ENCODE results near the gene DOCK4. TPM values are rescaled to one million over a fixed set of nuclear protein-coding genes. Genes with fewer than 3 reads are reported as not detected.

DOCK4 gene
- total and polyA plus RNA-seq, 10 of the 15 experiments (the other 5 are each of a cell fraction or from before 2014, with no cell fraction given): 0.03 to 0.73 (median 0.38) TPM

DNA sequence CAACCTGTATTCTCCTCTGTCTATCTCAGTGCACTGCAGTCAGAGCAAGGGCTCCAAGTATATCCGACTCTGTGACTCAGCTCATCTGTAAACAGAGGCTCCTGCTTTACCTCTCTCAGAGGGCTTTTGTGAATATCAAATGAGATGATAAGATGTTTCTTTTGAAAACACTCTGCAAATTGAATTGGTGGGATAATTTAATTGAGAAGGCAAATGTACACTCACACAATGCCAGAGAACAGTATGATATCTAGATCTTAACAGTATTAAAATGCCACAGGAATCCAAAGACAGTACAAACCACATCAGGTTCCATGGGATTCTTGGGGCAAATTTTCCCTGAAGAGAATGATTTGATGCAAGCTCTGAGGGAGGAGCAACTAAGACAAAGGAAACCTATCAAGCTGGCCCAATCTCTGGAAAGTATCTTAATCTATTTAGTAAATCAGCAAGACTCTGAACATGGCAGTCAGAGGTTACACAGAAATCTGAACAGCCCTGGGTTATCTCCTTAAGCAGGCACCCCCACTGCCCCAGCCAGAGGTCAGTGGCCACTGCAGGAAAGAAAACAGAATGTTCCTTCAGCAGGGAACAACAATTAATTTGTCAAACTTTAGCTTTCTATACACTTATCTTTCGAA, 45.9 kb downstream of the DOCK4 start:
- WGBS (ENCODE audit: insufficient coverage, insufficient replicate concordance, low lambda C conversion rate, missing lambda C conversion rate): 65% methylated on average over 2 of the region's 2 CpGs
- Histone ChIP-seq H3K9ac (ENCODE audit: control insufficient read depth, insufficient read depth, low read length) (no peak overlapping the region), H3K27ac (ENCODE audit: control insufficient read depth, insufficient read depth) (no peak overlapping the region), H3K4me2 (ENCODE audit: control insufficient read depth, insufficient read depth) (no peak overlapping the region), H3K4me1 (ENCODE audit: control insufficient read depth, insufficient read depth, low read length) (no peaks in the 10 kb centered on the region), H4K20me1 (ENCODE audit: control insufficient read depth, insufficient read depth) (no peaks in the 10 kb centered on the region), H2AFZ (ENCODE audit: control insufficient read depth, low read depth, low read length) (no peak overlapping the region), H3K36me3 (ENCODE audit: control insufficient read depth in 2 of 2, insufficient read depth in 2 of 2, low read length in 1 of 2) (no peaks in the 10 kb centered on the region), H3K9me3 (replicated peaks; ENCODE audit: control insufficient read depth, insufficient read depth, low read length) (no peaks in the 10 kb centered on the region), H3K79me2 (ENCODE audit: control insufficient read depth, insufficient read depth, low read length) (no peaks in the 10 kb centered on the region), H3K27me3 (replicated peaks in 1 of 2; ENCODE audit: control insufficient read depth in 2 of 2, insufficient read depth in 2 of 2, low read length in 1 of 2) (no peaks in the 10 kb centered on the region), H3K4me3 (no peak overlapping the region)
- POLR2A ChIA-PET: no interaction called here
- CTCF ChIA-PET: no interaction called here
- DNase-seq (ENCODE audit: low read depth, low spot score) (no peak), ATAC-seq (no peak), FAIRE-seq (no peak)
- BruUV-seq (replicated peaks): no TSS peak
- in situ Hi-C loops (cut with MboI) (no loop called here), intact Hi-C loops (cut with micrococcal nuclease; ENCODE audit: unreplicated experiment) (no loop called here)
- RAD21 ChIA-PET (ENCODE audit: unreplicated experiment): no interaction called here
- SMC1A ChIA-PET (ENCODE audit: uncharacterized antibody, unreplicated experiment): no interaction called here
- TF ChIP-seq FOS (IDR thresholded peaks at IDR 0.05; ENCODE audit: borderline replicate concordance, extremely low read depth, insufficient read length) (no peak), SIN3A (IDR thresholded peaks at IDR 0.05; ENCODE audit: low read depth, low read length) (no peak), GATAD2B (conservative IDR thresholded peaks at IDR 0.05; ENCODE audit: low read depth) (no peak), CHD2 (IDR thresholded peaks at IDR 0.05; ENCODE audit: borderline replicate concordance, low read depth, low read length) (no peak), CREB1 (IDR thresholded peaks at IDR 0.05; ENCODE audit: low read depth) (no peak), SMAD5 (IDR thresholded peaks at IDR 0.05; ENCODE audit: low read depth) (no peak), BCL11A (IDR thresholded peaks at IDR 0.05; ENCODE audit: low read depth, low read length) (no peak), MTA3 (IDR thresholded peaks at IDR 0.05; ENCODE audit: borderline replicate concordance, low read length) (no peak), DPF2 (IDR thresholded peaks at IDR 0.05) (no peak), NFYB (IDR thresholded peaks at IDR 0.05; ENCODE audit: insufficient read depth, low read depth, low read length) (no peak), EZH2 (IDR thresholded peaks at IDR 0.05; ENCODE audit: borderline replicate concordance, control insufficient read depth, low read depth, low read length) (no peak)
- TF ChIP-seq, protein P1, sequence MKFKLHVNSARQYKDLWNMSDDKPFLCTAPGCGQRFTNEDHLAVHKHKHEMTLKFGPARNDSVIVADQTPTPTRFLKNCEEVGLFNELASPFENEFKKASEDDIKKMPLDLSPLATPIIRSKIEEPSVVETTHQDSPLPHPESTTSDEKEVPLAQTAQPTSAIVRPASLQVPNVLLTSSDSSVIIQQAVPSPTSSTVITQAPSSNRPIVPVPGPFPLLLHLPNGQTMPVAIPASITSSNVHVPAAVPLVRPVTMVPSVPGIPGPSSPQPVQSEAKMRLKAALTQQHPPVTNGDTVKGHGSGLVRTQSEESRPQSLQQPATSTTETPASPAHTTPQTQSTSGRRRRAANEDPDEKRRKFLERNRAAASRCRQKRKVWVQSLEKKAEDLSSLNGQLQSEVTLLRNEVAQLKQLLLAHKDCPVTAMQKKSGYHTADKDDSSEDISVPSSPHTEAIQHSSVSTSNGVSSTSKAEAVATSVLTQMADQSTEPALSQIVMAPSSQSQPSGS (IDR thresholded peaks at IDR 0.05; ENCODE audit: low read length): no peak
- TF ChIP-seq, protein P2, sequence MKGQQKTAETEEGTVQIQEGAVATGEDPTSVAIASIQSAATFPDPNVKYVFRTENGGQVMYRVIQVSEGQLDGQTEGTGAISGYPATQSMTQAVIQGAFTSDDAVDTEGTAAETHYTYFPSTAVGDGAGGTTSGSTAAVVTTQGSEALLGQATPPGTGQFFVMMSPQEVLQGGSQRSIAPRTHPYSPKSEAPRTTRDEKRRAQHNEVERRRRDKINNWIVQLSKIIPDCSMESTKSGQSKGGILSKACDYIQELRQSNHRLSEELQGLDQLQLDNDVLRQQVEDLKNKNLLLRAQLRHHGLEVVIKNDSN (IDR thresholded peaks at IDR 0.05; ENCODE audit: borderline replicate concordance, extremely low read length, insufficient read depth, low read depth, low read length): no peak
- TF ChIP-seq, protein P3, sequence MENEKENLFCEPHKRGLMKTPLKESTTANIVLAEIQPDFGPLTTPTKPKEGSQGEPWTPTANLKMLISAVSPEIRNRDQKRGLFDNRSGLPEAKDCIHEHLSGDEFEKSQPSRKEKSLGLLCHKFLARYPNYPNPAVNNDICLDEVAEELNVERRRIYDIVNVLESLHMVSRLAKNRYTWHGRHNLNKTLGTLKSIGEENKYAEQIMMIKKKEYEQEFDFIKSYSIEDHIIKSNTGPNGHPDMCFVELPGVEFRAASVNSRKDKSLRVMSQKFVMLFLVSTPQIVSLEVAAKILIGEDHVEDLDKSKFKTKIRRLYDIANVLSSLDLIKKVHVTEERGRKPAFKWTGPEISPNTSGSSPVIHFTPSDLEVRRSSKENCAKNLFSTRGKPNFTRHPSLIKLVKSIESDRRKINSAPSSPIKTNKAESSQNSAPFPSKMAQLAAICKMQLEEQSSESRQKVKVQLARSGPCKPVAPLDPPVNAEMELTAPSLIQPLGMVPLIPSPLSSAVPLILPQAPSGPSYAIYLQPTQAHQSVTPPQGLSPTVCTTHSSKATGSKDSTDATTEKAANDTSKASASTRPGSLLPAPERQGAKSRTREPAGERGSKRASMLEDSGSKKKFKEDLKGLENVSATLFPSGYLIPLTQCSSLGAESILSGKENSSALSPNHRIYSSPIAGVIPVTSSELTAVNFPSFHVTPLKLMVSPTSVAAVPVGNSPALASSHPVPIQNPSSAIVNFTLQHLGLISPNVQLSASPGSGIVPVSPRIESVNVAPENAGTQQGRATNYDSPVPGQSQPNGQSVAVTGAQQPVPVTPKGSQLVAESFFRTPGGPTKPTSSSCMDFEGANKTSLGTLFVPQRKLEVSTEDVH (IDR thresholded peaks at IDR 0.05; ENCODE audit: low read depth, partially characterized antibody): no peak
- TF ChIP-seq, protein P4, sequence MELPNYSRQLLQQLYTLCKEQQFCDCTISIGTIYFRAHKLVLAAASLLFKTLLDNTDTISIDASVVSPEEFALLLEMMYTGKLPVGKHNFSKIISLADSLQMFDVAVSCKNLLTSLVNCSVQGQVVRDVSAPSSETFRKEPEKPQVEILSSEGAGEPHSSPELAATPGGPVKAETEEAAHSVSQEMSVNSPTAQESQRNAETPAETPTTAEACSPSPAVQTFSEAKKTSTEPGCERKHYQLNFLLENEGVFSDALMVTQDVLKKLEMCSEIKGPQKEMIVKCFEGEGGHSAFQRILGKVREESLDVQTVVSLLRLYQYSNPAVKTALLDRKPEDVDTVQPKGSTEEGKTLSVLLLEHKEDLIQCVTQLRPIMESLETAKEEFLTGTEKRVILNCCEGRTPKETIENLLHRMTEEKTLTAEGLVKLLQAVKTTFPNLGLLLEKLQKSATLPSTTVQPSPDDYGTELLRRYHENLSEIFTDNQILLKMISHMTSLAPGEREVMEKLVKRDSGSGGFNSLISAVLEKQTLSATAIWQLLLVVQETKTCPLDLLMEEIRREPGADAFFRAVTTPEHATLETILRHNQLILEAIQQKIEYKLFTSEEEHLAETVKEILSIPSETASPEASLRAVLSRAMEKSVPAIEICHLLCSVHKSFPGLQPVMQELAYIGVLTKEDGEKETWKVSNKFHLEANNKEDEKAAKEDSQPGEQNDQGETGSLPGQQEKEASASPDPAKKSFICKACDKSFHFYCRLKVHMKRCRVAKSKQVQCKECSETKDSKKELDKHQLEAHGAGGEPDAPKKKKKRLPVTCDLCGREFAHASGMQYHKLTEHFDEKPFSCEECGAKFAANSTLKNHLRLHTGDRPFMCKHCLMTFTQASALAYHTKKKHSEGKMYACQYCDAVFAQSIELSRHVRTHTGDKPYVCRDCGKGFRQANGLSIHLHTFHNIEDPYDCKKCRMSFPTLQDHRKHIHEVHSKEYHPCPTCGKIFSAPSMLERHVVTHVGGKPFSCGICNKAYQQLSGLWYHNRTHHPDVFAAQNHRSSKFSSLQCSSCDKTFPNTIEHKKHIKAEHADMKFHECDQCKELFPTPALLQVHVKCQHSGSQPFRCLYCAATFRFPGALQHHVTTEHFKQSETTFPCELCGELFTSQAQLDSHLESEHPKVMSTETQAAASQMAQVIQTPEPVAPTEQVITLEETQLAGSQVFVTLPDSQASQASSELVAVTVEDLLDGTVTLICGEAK (IDR thresholded peaks at IDR 0.05; ENCODE audit: borderline replicate concordance): no peak
